GM18505 (cell line): ENCODE results near the gene ACOX1.

Experiments used
- ATAC-seq: cut with Tn5 transposase; IDR thresholded peaks from one replicate; pipeline ENCODE4 v1.9.1; 2021; ENCODE audit not compliant: unreplicated experiment
- POLR2A ChIP-seq: IDR thresholded peaks from 4 replicates; pipeline ENCODE4 v1.6.1; 2011; ENCODE audit warnings: borderline replicate concordance; ENCODE audit not compliant: insufficient read depth, insufficient read length; ENCODE audit errors: extremely low read depth

ACOX1 gene

DNA sequence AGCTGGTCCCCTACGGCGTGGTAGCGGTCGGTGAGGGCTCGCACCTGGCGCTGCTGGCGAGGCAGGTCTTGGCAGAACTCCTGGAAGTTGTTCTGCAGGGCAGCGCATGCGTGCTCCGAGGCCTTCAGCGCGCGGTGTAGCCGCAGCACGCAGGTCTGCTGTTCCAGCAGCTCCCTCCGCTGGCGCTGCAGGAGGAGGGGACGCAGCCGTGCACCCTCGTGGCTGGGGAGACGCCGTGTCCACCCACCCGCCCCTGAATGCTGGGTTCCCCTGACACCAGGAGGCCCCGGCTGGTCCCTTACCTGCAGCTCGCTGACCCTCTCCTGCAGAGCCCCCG is 35.9 kb upstream of the ACOX1 start:
- no peak for TF ChIP-seq POLR2A
- no peak for ATAC-seq

GRCh38 chr17:76014100-76014924 is 35.3 kb upstream of the ACOX1 start:
- TF ChIP-seq POLR2A = no peak
- no peak for ATAC-seq

- ATAC-seq = no peak
- TF ChIP-seq POLR2A = no peak
Measured at GRCh38 chr17:76013377-76013932, 34.5 kb upstream of the ACOX1 start.

- ATAC-seq = no peak
- TF ChIP-seq POLR2A = no peak
Measured at GRCh38 chr17:76011951-76012350, 33.0 kb upstream of the ACOX1 start.

GRCh38 chr17:76009969-76010661 is 31.1 kb upstream of the ACOX1 start:
- no peak for TF ChIP-seq POLR2A
- no peak for ATAC-seq

GRCh38 chr17:76009447-76009846 is 30.5 kb upstream of the ACOX1 start:
- TF ChIP-seq POLR2A = no peak
- no peak for ATAC-seq

GRCh38 chr17:76008630-76009425 is 29.9 kb upstream of the ACOX1 start:
- no peak for ATAC-seq
- no peak for TF ChIP-seq POLR2A

GRCh38 chr17:76008208-76008607 is 29.2 kb upstream of the ACOX1 start:
- no peak for TF ChIP-seq POLR2A
- ATAC-seq = no peak

GRCh38 chr17:76007850-76008165 is 28.8 kb upstream of the ACOX1 start:
- no peak for TF ChIP-seq POLR2A
- no peak for ATAC-seq

GRCh38 chr17:76007131-76007849 is 28.3 kb upstream of the ACOX1 start:
- TF ChIP-seq POLR2A = no peak
- no peak for ATAC-seq

GRCh38 chr17:76005263-76006149 is 26.5 kb upstream of the ACOX1 start:
- ATAC-seq = no peak
- TF ChIP-seq POLR2A = no peak

DNA sequence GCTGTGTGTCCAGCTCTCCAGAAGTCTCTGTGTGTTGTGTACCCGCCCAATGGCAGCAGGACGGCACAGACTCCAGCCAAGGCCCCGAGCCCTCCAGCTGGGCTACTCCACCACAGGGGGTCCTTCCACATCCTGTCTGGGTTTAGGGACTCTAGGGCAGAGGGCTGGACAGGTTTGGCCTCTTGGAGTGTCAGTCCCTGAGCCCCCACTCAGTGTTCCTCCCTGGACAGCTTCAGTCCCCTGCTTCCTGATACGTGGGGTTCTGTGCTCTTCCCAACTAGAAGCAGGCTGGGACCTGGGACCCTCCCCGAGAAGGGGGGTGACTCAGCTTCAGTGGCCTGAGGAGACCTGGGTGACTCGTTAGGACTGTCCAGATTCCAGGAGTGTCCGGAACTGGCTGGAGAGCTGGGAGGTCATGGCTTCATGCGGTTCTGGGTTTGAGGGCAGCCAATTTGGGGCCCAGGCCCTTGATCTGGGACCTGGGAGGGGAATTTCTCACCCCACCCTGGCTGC is 25.8 kb upstream of the ACOX1 start:
- ATAC-seq = no peak
- no peak for TF ChIP-seq POLR2A

- no peak for TF ChIP-seq POLR2A
- ATAC-seq = no peak
Measured at GRCh38 chr17:76003915-76004314, 24.9 kb upstream of the ACOX1 start.

DNA sequence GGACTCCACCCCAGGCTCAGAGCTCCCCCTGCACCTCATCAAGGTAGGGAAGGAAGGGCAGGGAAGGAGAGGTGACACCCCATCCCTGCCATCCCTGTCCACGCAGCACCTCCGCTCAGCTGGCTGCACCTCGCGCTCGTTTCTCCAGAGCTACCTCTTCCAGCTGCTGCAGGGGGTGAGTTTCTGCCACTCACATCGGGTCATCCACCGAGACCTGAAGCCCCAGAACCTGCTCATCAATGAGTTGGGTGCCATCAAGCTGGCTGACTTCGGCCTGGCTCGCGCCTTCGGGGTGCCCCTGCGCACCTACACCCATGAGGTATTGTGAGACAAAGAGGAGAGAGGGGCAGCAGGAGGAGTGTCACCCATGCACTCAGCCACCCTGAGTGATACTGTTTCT is 23.1 kb upstream of the ACOX1 start:
- TF ChIP-seq POLR2A = no peak
- ATAC-seq = no peak
